IgD-negative memory B cell (primary cell): Measurements from ENCODE around the gene GOLGA5. TPM values are rescaled to one million over a fixed set of nuclear protein-coding genes. Genes with fewer than 3 reads are reported as not detected.
"Not testable (repeated sequence)": the region's sequence is repeated elsewhere in the genome, so short reads cannot be mapped to it uniquely, and the experiment has no call there.

ENCODE experiments used
- H3K27ac Mint-ChIP-seq, 3 donors: one replicate each; pipeline ENCODE4 v1.8.0; 2020 to 2022; ENCODE audit warnings: mild to moderate bottlenecking in 3 of 3, mixed read lengths in 3 of 3, moderate library complexity in 1 of 3
- H3K27me3 Mint-ChIP-seq: one replicate; pipeline ENCODE4 v1.8.0; 2021; ENCODE audit warnings: mixed read lengths
- H3K36me3 Mint-ChIP-seq: one replicate; pipeline ENCODE4 v1.8.0; 2020; ENCODE audit warnings: mild to moderate bottlenecking, mixed read lengths
- H3K4me1 Mint-ChIP-seq, 3 donors: one replicate each; pipeline ENCODE4 v1.8.0; 2020 to 2022; ENCODE audit warnings: mixed read lengths in 3 of 3, mild to moderate bottlenecking in 1 of 3
- H3K4me3 Mint-ChIP-seq, 4 donors: one replicate each; pipeline ENCODE4 v1.8.0; 2020 to 2022; ENCODE audit warnings: mild to moderate bottlenecking in 4 of 4, mixed read lengths in 4 of 4, moderate library complexity in 3 of 4
- H3K9me3 Mint-ChIP-seq, 3 donors: one replicate each; pipeline ENCODE4 v1.8.0; 2020 to 2021; ENCODE audit warnings: mixed read lengths in 3 of 3, mild to moderate bottlenecking in 1 of 3
- polyA plus RNA-seq: library from polyadenylated mRNA; unstranded; fragments of 300-500 nt; fragmentation: Illumina TruSeq; gene quantifications from one replicate; pipeline ENCODE4 v1.2.3, GENCODE V29; 2021

GOLGA5 gene
- polyA plus RNA-seq, 1 donor from 2014 or later: 20.2 TPM

DNA sequence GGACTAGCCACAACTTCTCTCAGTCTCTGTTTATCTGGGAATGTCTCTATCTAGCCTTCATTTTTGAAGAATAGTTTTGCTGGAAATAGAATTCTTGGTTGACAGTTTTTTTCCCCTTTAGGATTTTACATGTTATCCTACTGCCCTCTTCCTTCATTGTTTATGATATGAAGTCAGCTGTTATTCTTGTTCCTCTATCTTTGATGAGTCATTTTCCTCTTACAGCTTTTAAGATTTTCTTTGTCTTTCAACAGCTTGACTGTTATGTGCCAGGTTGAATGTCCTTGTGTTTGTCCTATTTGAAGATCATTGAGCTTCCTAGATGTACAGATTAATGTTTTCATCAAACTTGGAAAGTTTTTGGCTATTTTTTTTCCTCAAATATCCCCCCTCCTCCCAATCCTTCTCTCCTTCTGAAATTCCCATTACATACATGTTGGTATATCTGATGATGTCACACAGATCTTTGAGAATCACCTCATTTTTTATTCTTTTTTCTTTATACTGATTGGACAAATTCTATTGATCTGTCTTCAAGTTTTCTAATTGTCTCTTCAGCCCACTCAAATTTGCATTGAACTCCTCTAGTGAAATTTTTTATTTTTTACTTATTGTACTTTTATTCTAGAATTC lies 4.5 kb upstream of the GOLGA5 start:
- peaks cover 2% of the 10 kb centered on the region for H3K36me3 Mint-ChIP-seq
- peak overlapping the region in 1 of 3 donors; percentile 53 for H3K27ac Mint-ChIP-seq
- H3K27me3 Mint-ChIP-seq: no peaks in the 10 kb centered on the region
- peaks cover 6 to 23% (median 11%) of the 10 kb centered on the region in 3 donors for H3K9me3 Mint-ChIP-seq
- no peak overlapping the region for H3K4me3 Mint-ChIP-seq
- H3K4me1 Mint-ChIP-seq: peaks cover 4 to 6% (median 4%) of the 10 kb centered on the region in 3 donors

DNA sequence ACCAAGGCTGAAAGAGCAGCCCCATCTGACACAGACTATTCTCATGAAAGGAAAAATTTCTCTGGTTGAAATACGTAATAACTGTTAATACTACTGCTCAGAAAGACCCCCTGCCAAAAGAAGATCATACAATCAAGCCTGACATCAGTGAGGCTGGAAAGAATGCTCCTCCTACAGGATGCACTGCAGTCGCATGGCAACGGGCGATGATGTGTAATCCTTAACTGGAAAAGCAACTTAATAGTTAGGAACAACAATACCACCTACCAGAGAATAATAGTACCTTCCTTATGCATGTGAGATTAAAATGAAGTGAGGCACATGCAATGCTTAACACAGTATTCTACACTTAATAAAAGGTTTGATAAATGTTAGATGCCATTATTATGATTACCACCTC lies 1.2 kb upstream of the GOLGA5 start:
- peak overlapping the region in 2 of 3 donors; percentile 55 to 97 for H3K27ac Mint-ChIP-seq
- H3K4me3 Mint-ChIP-seq: peak overlapping the region in 1 of 4 donors; percentile 56
- peaks cover 6 to 23% (median 11%) of the 10 kb centered on the region in 3 donors for H3K9me3 Mint-ChIP-seq
- no peaks in the 10 kb centered on the region for H3K27me3 Mint-ChIP-seq
- peaks cover 3% of the 10 kb centered on the region for H3K36me3 Mint-ChIP-seq
- peaks cover 11 to 23% (median 15%) of the 10 kb centered on the region in 3 donors for H3K4me1 Mint-ChIP-seq

- Mint-ChIP-seq H3K27ac (peak overlapping the region; percentile 55 to 97 (median 74)), H3K36me3 (peaks cover 6% of the 10 kb centered on the region), H3K27me3 (no peaks in the 10 kb centered on the region), H3K4me1 (peaks cover 15 to 23% (median 15%) of the 10 kb centered on the region in 3 donors), H3K4me3 (peak overlapping the region; percentile 56 to 98 (median 94)), H3K9me3 (peaks cover 3 to 17% (median 6%) of the 10 kb centered on the region in 3 donors)
Observed at GRCh38 chr14:92794547-92794941, 439 bp downstream of the GOLGA5 start.

DNA sequence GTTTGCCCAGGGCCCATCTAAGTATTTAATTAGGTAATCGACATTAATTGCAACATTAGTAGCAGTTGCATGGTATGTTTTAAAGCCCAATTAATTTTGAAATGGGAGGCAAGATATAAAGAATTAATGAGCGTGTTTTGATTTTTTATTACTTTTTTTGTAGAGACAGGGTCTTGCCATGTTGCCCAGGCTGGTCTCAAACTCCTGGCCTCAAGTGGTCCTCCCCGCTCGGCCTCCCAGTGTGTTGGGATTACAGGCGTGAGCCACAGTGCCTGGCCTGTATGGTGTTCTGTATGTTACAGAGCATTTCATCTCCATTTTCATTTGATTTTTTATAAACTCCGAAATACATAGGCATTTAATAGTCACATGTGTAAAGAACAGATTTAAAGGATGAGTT lies 856 bp downstream of the GOLGA5 start:
- H3K4me1 Mint-ChIP-seq: peaks cover 16 to 27% (median 18%) of the 10 kb centered on the region in 3 donors
- peak overlapping the region; percentile 56 to 98 (median 94) for H3K4me3 Mint-ChIP-seq
- peak overlapping the region; percentile 55 to 97 (median 74) for H3K27ac Mint-ChIP-seq
- H3K27me3 Mint-ChIP-seq: no peaks in the 10 kb centered on the region
- peaks cover 0 to 13% (median 6%) of the 10 kb centered on the region in 3 donors for H3K9me3 Mint-ChIP-seq
- H3K36me3 Mint-ChIP-seq: peaks cover 6% of the 10 kb centered on the region

DNA sequence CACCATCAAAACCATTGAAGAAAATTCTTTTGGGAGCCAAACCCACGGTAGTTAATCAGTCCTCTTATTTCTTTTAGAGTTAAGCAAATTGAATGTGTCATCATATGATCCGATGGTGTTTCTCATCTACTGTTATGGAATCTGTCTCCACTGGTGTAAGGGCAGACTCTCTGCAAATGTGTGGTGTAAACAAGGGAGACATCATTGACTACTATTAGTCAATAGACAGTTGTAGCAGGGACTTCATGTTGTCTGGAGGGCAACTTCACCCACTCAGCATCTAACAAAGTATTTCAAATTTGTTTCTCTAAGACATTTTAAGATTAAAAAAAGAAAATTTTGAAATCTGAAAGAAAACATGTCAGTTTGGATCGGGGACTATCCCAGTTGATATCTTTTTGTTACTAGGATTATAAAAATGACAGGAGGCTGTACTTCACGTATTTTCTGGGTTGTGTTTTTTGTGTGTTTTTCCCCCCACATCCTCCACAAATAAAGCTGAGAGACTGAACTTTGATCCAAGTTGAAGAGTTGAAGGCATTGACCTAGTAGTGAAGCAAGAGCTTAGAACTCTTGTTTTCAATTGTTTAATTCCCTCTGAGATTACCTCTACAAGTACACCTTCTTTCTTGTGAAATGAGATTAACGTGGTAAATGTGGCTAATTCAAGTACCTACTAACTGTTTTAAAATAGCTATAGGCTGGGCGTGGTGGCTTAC lies 4.0 kb downstream of the GOLGA5 start:
- Mint-ChIP-seq H3K36me3 (peaks cover 9% of the 10 kb centered on the region), H3K4me3 (peak overlapping the region in 1 of 4 donors; percentile 56), H3K27me3 (no peaks in the 10 kb centered on the region), H3K4me1 (peaks cover 36 to 49% (median 43%) of the 10 kb centered on the region in 3 donors), H3K9me3 (no peaks in the 10 kb centered on the region), H3K27ac (peak overlapping the region in 1 of 3 donors; percentile 24)

DNA sequence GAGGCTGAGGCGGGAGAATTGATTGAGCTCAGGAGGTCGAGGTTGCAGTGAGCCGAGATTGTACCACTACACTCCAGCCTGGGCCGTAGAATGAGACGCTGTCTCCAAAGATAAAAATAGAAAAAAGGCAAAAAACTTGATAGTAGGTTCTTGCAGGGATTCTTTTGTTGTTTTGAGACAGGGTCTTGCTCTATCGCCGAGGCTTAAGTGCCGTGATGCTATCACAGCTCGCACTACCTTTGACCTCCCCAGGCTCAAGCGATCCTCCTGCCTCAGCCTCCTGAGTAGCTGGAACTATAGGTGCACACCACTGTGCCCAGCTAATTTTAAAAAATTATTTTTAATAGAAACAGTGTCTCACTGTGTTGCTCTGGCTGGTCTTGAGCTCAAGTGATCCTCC lies 4.7 kb downstream of the GOLGA5 start:
- Mint-ChIP-seq H3K36me3 (peaks cover 15% of the 10 kb centered on the region), H3K27ac (no peak overlapping the region), H3K4me3 (no peak overlapping the region), H3K9me3 (no peaks in the 10 kb centered on the region), H3K4me1 (peaks cover 34 to 45% (median 44%) of the 10 kb centered on the region in 3 donors), H3K27me3 (no peaks in the 10 kb centered on the region)

- Mint-ChIP-seq H3K36me3 (peaks cover 18% of the 10 kb centered on the region), H3K27me3 (no peaks in the 10 kb centered on the region), H3K27ac (peak overlapping the region in 1 of 3 donors; percentile 1), H3K9me3 (no peaks in the 10 kb centered on the region), H3K4me1 (peaks cover 35 to 47% (median 45%) of the 10 kb centered on the region in 3 donors), H3K4me3 (peak overlapping the region in 3 of 4 donors; percentile 2 to 78 (median 27))
Observed at GRCh38 chr14:92800012-92800411, 5.9 kb downstream of the GOLGA5 start.

GRCh38 chr14:92800525-92800924 lies 6.4 kb downstream of the GOLGA5 start:
- peaks cover 19% of the 10 kb centered on the region for H3K36me3 Mint-ChIP-seq
- no peaks in the 10 kb centered on the region for H3K27me3 Mint-ChIP-seq
- H3K4me3 Mint-ChIP-seq: peak overlapping the region in 3 of 4 donors; percentile 6 to 78 (median 61)
- peak overlapping the region in 1 of 3 donors; percentile 6 for H3K27ac Mint-ChIP-seq
- H3K9me3 Mint-ChIP-seq: no peaks in the 10 kb centered on the region
- peaks cover 30 to 52% (median 44%) of the 10 kb centered on the region in 3 donors for H3K4me1 Mint-ChIP-seq

GRCh38 chr14:92801917-92802316 lies 7.8 kb downstream of the GOLGA5 start:
- Mint-ChIP-seq H3K9me3 (no peaks in the 10 kb centered on the region), H3K36me3 (peaks cover 19% of the 10 kb centered on the region), H3K4me1 (peaks cover 26 to 46% (median 37%) of the 10 kb centered on the region in 3 donors), H3K4me3 (peak overlapping the region in 2 of 4 donors; percentile 13 to 74), H3K27ac (no peak overlapping the region), H3K27me3 (no peaks in the 10 kb centered on the region)

- Mint-ChIP-seq H3K27ac (no peak overlapping the region), H3K9me3 (no peaks in the 10 kb centered on the region), H3K4me1 (peaks cover 26 to 46% (median 34%) of the 10 kb centered on the region in 3 donors), H3K4me3 (no peak overlapping the region), H3K27me3 (no peaks in the 10 kb centered on the region), H3K36me3 (peaks cover 21% of the 10 kb centered on the region)
Observed at GRCh38 chr14:92802678-92803077, 8.6 kb downstream of the GOLGA5 start.

GRCh38 chr14:92813201-92813600 lies 19.1 kb downstream of the GOLGA5 start:
- peaks cover 12% of the 10 kb centered on the region for H3K36me3 Mint-ChIP-seq
- no peaks in the 10 kb centered on the region for H3K9me3 Mint-ChIP-seq
- H3K4me3 Mint-ChIP-seq: no peak overlapping the region
- no peaks in the 10 kb centered on the region for H3K4me1 Mint-ChIP-seq
- H3K27ac Mint-ChIP-seq: no peak overlapping the region
- no peaks in the 10 kb centered on the region for H3K27me3 Mint-ChIP-seq

- H3K4me3 Mint-ChIP-seq: no peak overlapping the region
- H3K36me3 Mint-ChIP-seq: peaks cover 14% of the 10 kb centered on the region
- H3K9me3 Mint-ChIP-seq: no peaks in the 10 kb centered on the region
- H3K27ac Mint-ChIP-seq: no peak overlapping the region
- H3K4me1 Mint-ChIP-seq: no peaks in the 10 kb centered on the region
- no peaks in the 10 kb centered on the region for H3K27me3 Mint-ChIP-seq
Observed at GRCh38 chr14:92819011-92819597, 25.0 kb downstream of the GOLGA5 start.

- not testable (repeated sequence) for H3K9me3 Mint-ChIP-seq, H3K4me3 Mint-ChIP-seq, H3K27me3 Mint-ChIP-seq, H3K27ac Mint-ChIP-seq, H3K4me1 Mint-ChIP-seq
- peaks cover 16% of the 10 kb centered on the region for H3K36me3 Mint-ChIP-seq
Observed at GRCh38 chr14:92819680-92820535, 25.8 kb downstream of the GOLGA5 start.

DNA sequence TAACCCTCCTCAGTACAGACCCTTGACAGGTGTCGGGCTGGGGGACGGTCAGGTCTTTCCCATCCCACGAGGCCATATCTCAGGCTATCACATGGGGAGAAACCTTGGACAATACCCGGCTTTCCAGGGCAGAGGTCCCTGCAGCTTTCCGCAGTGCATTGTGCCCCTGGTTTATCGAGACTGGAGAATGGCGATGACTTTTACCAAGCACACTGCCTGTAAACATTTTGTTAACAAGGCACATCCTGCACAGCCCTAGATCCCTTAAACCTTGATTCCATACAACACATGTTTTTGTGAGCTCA lies 26.4 kb downstream of the GOLGA5 start:
- H3K9me3 Mint-ChIP-seq, H3K27me3 Mint-ChIP-seq, H3K27ac Mint-ChIP-seq, H3K4me1 Mint-ChIP-seq, H3K4me3 Mint-ChIP-seq: not testable (repeated sequence)
- peaks cover 13% of the 10 kb centered on the region for H3K36me3 Mint-ChIP-seq

DNA sequence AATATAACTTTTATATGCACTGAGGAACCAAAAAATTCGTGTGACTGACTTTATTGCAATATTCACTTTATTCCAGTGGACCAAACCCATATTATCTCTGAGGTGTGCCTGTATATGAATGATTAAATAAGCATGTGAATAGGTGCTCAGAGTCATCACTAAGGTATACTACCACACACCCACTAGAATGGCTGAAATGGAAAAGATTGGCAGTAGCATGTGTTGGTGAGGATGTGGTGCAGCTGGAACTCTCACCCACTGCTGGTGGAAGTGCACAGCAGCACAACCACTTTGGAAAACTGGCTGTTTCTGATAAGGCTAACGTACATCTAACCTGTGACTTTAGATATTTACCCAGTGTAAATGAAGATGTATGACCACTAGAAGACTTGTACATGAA lies 36.8 kb downstream of the GOLGA5 start:
- Mint-ChIP-seq H3K4me3 (no peak overlapping the region), H3K4me1 (no peaks in the 10 kb centered on the region), H3K36me3 (peaks cover 6% of the 10 kb centered on the region), H3K27me3 (no peaks in the 10 kb centered on the region), H3K9me3 (no peaks in the 10 kb centered on the region), H3K27ac (no peak overlapping the region)
